Adrenal gland (tissue), 12 donors: ENCODE results near the gene C15orf39. TPM values are rescaled to one million over a fixed set of nuclear protein-coding genes. Genes with fewer than 3 reads are reported as not detected.
A peak's percentile ranks its signal among the peaks of the same experiment; 100 is the strongest.

ENCODE experiments used
- DNase-seq, 7 donors: peaks; one replicate each; pipeline ENCODE4 v3.0.0-alpha.2; 2019 to 2020
- H3K27ac ChIP-seq, 5 donors: fragments of 200-600 bp; sonication (generic) in 4 of 5; 1 replicate in 3 of 5; 2 replicates in 2 of 5; pipeline versions ENCODE4 v1.5.1 to v1.8.0; 2016 to 2020; ENCODE audit warnings: mild to moderate bottlenecking in 1 of 5
- H3K27me3 ChIP-seq: fragments of 200-600 bp; 2 replicates; pipeline ENCODE4 v1.8.0; 2021
- H3K36me3 ChIP-seq, 2 donors: fragments of 200-600 bp; replicated peaks in 1 of 2; 1 replicate in 1 of 2; 2 replicates in 1 of 2; pipeline versions ENCODE4 v1.5.1 to v1.8.0; 2018 to 2022
- H3K4me1 ChIP-seq, 2 donors: fragments of 200-600 bp; replicated peaks in 1 of 2; 1 replicate in 1 of 2; 2 replicates in 1 of 2; pipeline versions ENCODE4 v1.5.1 to v1.8.0; 2018 to 2021
- H3K4me3 ChIP-seq, 4 donors: fragments of 200-600 bp; sonication (generic) in 3 of 4; one replicate each; pipeline ENCODE4 v1.5.1; 2016 to 2018
- H3K9me3 ChIP-seq, 3 donors: fragments of 200-600 bp; sonication (generic) in 1 of 3; replicated peaks in 1 of 3; 1 replicate in 2 of 3; 2 replicates in 1 of 3; pipeline versions ENCODE4 v1.5.1 to v1.8.0; 2016 to 2021
- POLR2A ChIP-seq, 2 donors: fragments of 450-650 bp; IDR thresholded peaks; one replicate each; pipeline ENCODE4 v1.6.1; 2017; ENCODE audit warnings: antibody characterized with exemption in 2 of 2, mild to moderate bottlenecking in 2 of 2, moderate library complexity in 1 of 2
- WGBS, 4 donors: extraction: QIAGEN DNeasy Blood & Tissue Kit in 2 of 4; methylation state at CpG; one replicate each; pipeline versions ENCODE4 v1.1.5 to v1.1.7; 2013 to 2017; 5-methylcytosine and 5-hydroxymethylcytosine counted together
- intact Hi-C, 2 donors: fragments of 100-400 bp; cut with DNase I; formaldehyde crosslinking; loops; one replicate each; pipeline versions ENCODE4 v1.14.1 to v1.15.0; 2022 to 2023
- polyA plus RNA-seq, 3 donors: library from polyadenylated mRNA; stranded (reverse); fragments of 200-250 nt in 2 of 3; fragments of 350-450 nt in 1 of 3; fragmentation: Illumina TruSeq in 1 of 3; extraction: RNeasy Lipid Tissue Mini Kit (QIAGEN cat#74804) in 1 of 3; gene quantifications; one replicate each; pipeline ENCODE4 v1.2.3, GENCODE V29; 2013 to 2014
- total RNA-seq, 9 donors: library from RNA; depleted of rRNA in 4 of 9; stranded (reverse); fragments of >200 nt in 4 of 9; fragments of 120-200 nt in 1 of 9; fragmentation: NEBNext Ultra II Directional in 1 of 9; extraction: Animal tissue kit (Norgen Biotek cat#: 25700) in 1 of 9; gene quantifications; one replicate each; pipeline versions ENCODE4 v1.1.0 to v1.2.4, GENCODE V29; 2013 to 2023
- TF ChIP-seq, protein P1 (sequence below), 6 experiments: fragments of 450-650 bp in 4 of 6; fragments of 200-600 bp in 2 of 6; sonication (generic) in 1 of 6; IDR thresholded peaks; 1 replicate in 5 of 6; 2 replicates in 1 of 6; pipeline versions ENCODE4 v1.5.1 to v1.8.0; 2016 to 2021; ENCODE audit warnings: antibody characterized with exemption in 6 of 6, mild to moderate bottlenecking in 2 of 6, moderate library complexity in 1 of 6
- donor health status: healthy with polysubstance abuse.
- donor health status: Bipolar disorder and iron deficiency.
- donor health status: DM: yes; HTN: yes; CAD: no.
- donor health status: DM: no; HTN: no; CAD: no.
- donor health status: DM: no; HTN: no; CAD: no.
- donor health status: DM: yes; HTN: yes; CAD: no.

C15orf39 gene
- total and polyA plus RNA-seq, 12 donors: 5.6 to 50.6 (median 29.8) TPM

DNA sequence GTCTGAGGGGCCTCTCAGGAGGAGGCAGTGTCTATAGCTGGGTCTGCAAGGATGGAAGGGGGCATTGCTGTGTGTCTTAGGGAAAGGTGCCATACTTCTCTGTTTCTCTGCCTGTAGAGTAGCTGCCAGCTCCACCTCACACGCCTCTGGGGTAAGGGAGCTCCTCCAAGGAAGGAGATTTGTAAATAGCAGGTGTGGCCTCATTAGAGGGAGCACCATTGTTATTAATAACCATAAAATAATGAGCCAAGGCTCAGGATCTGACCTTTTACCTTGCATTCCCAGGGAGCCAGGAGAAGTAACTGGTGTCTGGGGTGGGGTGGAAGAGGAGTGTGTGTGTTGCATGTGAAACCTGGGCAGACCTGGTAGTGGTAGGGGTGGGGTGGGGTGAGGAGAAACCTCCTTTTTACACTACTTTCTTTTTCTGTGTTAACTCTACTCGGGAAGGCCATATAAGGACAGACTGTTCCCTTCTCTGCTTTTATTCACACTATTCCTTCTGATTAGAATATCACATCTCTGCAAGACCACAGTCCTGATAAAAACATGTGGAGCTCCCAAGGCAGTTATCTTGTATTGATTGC lies 2.2 kb upstream of the C15orf39 start:
- Histone ChIP-seq H3K4me1 (peaks cover 16 to 34% of the 10 kb centered on the region in 2 donors), H3K27me3 (no peaks in the 10 kb centered on the region), H3K27ac (no peak overlapping the region), H3K9me3 (no peaks in the 10 kb centered on the region), H3K4me3 (no peak overlapping the region), H3K36me3 (no peaks in the 10 kb centered on the region)
- intact Hi-C loops: no loop called here
- DNase-seq: no peak
- 77 to 91% (median 83%) methylated on average over 2 of the region's 2 CpGs for WGBS, 4 donors
- TF ChIP-seq, protein P1, sequence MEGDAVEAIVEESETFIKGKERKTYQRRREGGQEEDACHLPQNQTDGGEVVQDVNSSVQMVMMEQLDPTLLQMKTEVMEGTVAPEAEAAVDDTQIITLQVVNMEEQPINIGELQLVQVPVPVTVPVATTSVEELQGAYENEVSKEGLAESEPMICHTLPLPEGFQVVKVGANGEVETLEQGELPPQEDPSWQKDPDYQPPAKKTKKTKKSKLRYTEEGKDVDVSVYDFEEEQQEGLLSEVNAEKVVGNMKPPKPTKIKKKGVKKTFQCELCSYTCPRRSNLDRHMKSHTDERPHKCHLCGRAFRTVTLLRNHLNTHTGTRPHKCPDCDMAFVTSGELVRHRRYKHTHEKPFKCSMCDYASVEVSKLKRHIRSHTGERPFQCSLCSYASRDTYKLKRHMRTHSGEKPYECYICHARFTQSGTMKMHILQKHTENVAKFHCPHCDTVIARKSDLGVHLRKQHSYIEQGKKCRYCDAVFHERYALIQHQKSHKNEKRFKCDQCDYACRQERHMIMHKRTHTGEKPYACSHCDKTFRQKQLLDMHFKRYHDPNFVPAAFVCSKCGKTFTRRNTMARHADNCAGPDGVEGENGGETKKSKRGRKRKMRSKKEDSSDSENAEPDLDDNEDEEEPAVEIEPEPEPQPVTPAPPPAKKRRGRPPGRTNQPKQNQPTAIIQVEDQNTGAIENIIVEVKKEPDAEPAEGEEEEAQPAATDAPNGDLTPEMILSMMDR (IDR thresholded peaks at IDR 0.05): no peak
- TF ChIP-seq POLR2A (IDR thresholded peaks at IDR 0.05): no peak

- Histone ChIP-seq H3K27ac (no peak overlapping the region), H3K36me3 (no peaks in the 10 kb centered on the region), H3K9me3 (no peaks in the 10 kb centered on the region), H3K4me1 (peaks cover 24 to 38% of the 10 kb centered on the region in 2 donors), H3K4me3 (no peak overlapping the region), H3K27me3 (no peaks in the 10 kb centered on the region)
- 49 to 71% (median 69%) methylated on average over 6 to 11 of the region's 11 CpGs for WGBS, 4 donors
- no peak for DNase-seq
- TF ChIP-seq POLR2A (IDR thresholded peaks at IDR 0.05): no peak
- TF ChIP-seq, protein P1 (IDR thresholded peaks at IDR 0.05): no peak
- intact Hi-C loops: loop anchor here (5.0 kb wide), 3 partner anchors 68 to 158 kb away; no protein-coding TSS in a partner anchor
Measured at GRCh38 chr15:75200391-75200764, 1.3 kb upstream of the C15orf39 start.

DNA sequence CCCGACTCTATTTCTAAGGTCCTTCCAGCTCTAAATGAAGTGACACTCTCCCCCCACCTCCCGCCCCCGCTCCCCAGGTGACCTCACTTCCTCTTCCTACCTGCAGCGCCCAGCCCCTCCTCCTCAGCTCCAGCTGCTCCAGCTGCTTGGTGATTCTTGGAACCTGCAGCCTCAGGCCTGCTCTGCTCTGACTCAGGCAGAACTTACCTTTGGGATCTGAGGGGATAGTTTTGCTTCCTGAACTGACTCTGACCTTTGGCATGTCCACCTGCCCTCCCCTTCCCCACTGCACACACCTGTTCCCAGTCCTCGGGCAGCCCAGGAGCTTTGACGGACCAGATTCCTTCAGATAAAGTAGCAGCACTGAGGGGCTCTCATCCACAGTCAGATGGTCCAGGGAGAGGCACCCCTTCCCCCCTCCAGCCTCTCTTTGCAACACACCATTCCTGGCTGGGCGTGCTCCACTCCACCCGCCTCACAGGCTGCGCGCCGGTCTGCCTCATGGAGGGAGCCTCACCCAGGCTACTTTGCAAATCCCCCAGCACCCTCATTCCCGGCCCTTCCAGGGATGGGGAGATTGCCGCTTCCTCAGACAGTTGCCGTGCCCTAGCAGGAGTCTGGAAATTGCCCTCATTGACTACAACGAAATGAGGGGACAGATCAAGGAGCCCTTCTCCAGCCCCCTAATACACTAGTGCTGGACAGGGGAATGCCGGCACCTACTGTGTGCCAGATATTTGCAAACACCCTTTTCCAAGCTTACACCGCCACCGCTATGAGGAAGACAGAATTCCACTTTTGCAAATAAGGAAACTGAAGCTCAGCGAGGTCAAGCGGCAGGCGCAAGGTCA lies 692 bp upstream of the C15orf39 start:
- intact Hi-C loops: loop anchor here (5.0 kb wide), 3 partner anchors 69 to 159 kb away; no protein-coding TSS in a partner anchor
- Histone ChIP-seq H3K9me3 (no peaks in the 10 kb centered on the region), H3K27ac (peak overlapping the region in 4 of 5 donors; percentile 94 to 99 (median 96)), H3K4me3 (peak overlapping the region in 2 of 4 donors; percentile 73 to 86), H3K27me3 (no peaks in the 10 kb centered on the region), H3K36me3 (peaks cover 0 to under 1% of the 10 kb centered on the region in 2 donors), H3K4me1 (peaks cover 27 to 42% of the 10 kb centered on the region in 2 donors)
- 14 to 24% (median 18%) methylated on average over 12 to 21 of the region's 21 CpGs for WGBS, 4 donors
- peak in 3 of 7 donors; percentile 44 to 56 (median 51) for DNase-seq
- TF ChIP-seq, protein P1 (IDR thresholded peaks at IDR 0.05): no peak
- TF ChIP-seq POLR2A (IDR thresholded peaks at IDR 0.05): no peak
